Activated CD8-positive, alpha-beta memory T cell treated with anti-CD3 and anti-CD28 coated beads for 4 hours (primary cell): ENCODE results near the gene ATP8B1.

Experiments used
- DNase-seq, 2 donors: peaks; one replicate each; pipeline ENCODE4 v3.0.0-alpha.2; 2020; ENCODE audit warnings: low read depth in 2 of 2

The ATP8B1 gene

GRCh38 chr18:57627488-57627887, 175.6 kb downstream of the ATP8B1 start:
- DNase-seq = no peak

- DNase-seq = no peak
Measured at GRCh38 chr18:57624988-57625387, 178.1 kb downstream of the ATP8B1 start.

DNA sequence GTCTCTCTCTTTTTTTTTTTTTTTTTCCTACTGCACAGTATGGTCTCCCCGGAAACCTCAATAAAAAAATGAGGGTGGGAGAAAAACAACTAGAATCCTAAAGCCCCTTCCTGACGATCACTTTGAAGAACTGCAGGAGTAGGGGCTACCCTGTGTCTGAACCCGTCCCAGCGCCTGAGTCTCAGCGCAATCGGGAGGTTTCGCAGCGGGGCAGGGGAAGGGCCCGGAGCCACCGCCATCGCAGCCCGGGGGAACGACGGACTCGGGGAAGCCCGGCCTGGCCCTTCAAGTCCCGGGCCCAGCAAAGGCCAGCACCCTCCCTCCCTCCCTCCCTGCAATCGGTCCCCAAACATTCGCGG, 181.9 kb downstream of the ATP8B1 start:
- no peak for DNase-seq

GRCh38 chr18:57619876-57620275, 183.2 kb downstream of the ATP8B1 start:
- no peak for DNase-seq

- no peak for DNase-seq
Measured at GRCh38 chr18:57618910-57619309, 184.2 kb downstream of the ATP8B1 start.

GRCh38 chr18:57603871-57604270, 199.2 kb downstream of the ATP8B1 start:
- DNase-seq = no peak
